Measurements from ENCODE around the gene SOS1. TPM values are rescaled to one million over a fixed set of nuclear protein-coding genes. Genes with fewer than 3 reads are reported as not detected.

SOS1 gene
- total and polyA plus RNA-seq, 2 of the 13 experiments (the other 11 are each of a cell fraction or from before 2014, with no cell fraction given) = 20.8 to 60.4 TPM

DNA sequence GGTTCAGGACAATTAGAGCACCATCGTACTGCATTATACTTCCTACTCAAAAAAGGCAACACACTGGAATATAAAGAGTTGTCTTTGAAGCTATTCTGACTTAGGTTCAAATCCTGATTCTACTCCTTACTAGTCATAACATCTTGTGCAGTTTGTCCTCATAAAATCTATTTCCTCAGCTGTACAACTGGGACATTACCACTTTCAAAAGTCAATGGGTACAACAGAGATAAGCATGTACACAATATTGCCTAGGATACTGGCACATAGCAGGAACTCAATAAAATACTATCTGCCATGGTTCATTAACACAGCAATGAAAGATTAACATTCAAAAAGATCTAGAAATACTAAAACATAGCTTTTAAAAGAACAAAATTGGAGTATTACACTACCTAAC is 11.3 kb downstream of the SOS1 start:
- TF ChIP-seq SSRP1 (CRISPR knock-in tag; IDR thresholded peaks at IDR 0.05) (no peak), MED1 (CRISPR knock-in tag; IDR thresholded peaks at IDR 0.05) (no peak), SRY (CRISPR knock-in tag; IDR thresholded peaks at IDR 0.05) (no peak), ZNF446 (CRISPR knock-in tag; IDR thresholded peaks at IDR 0.05) (no peak)
- TF ChIP-seq, protein P1, sequence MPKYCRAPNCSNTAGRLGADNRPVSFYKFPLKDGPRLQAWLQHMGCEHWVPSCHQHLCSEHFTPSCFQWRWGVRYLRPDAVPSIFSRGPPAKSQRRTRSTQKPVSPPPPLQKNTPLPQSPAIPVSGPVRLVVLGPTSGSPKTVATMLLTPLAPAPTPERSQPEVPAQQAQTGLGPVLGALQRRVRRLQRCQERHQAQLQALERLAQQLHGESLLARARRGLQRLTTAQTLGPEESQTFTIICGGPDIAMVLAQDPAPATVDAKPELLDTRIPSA (CRISPR knock-in tag; IDR thresholded peaks at IDR 0.05; ENCODE audit: borderline replicate concordance) = no peak
- TF ChIP-seq, protein P2, sequence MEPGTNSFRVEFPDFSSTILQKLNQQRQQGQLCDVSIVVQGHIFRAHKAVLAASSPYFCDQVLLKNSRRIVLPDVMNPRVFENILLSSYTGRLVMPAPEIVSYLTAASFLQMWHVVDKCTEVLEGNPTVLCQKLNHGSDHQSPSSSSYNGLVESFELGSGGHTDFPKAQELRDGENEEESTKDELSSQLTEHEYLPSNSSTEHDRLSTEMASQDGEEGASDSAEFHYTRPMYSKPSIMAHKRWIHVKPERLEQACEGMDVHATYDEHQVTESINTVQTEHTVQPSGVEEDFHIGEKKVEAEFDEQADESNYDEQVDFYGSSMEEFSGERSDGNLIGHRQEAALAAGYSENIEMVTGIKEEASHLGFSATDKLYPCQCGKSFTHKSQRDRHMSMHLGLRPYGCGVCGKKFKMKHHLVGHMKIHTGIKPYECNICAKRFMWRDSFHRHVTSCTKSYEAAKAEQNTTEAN (CRISPR knock-in tag; conservative IDR thresholded peaks at IDR 0.05) = no peak
- FAIRE-seq (no peak), DNase-seq (ENCODE audit: low spot score) (no peak), ATAC-seq (no peak)
- in situ Hi-C loops (cut with HindIII; ENCODE audit: extremely low pct_ligation_motif_present, low pct_unique_long_range_greater_than_20kb) = no loop called here
- peaks cover 50% of the 10 kb centered on the region for H4K20me1 ChIP-seq (ENCODE audit: insufficient read depth, low read length)
- no TSS peak for BruUV-seq (replicated peaks)
- peaks cover 91% of the 10 kb centered on the region for H3K79me2 ChIP-seq (ENCODE audit: insufficient read depth, low read length)
- H3K4me3 ChIP-seq (replicated peaks in 1 of 3; ENCODE audit: insufficient read depth in 1 of 3, low read depth in 2 of 3, low read length in 3 of 3) = no peak overlapping the region
- H3K9ac ChIP-seq (ENCODE audit: insufficient read depth, low read depth, low read length) = no peak overlapping the region
- H2AFZ ChIP-seq (ENCODE audit: low read length) = no peak overlapping the region
- ChIA-PET CTCF (ENCODE audit: low intra/inter-chr PET ratio, low total read pairs) (no interaction called here), POLR2A (interaction anchor here (4.4 kb wide), 1 partner anchor 11 kb away, joined by 25 read pairs; the partner anchor contains the start of gene SOS1)
- WGBS (ENCODE audit: low lambda C conversion rate) = 92% methylated on average over 1 of the region's 1 CpG
- no peak overlapping the region for H3K4me2 ChIP-seq (ENCODE audit: low read depth, low read length)
- peaks cover 18% of the 10 kb centered on the region for H3K4me1 ChIP-seq (ENCODE audit: insufficient read depth, low read length)
- no peaks in the 10 kb centered on the region for H3K27me3 ChIP-seq (ENCODE audit: control insufficient read depth in 1 of 2, insufficient read depth in 2 of 2, low read length in 2 of 2)
- intact Hi-C loops (cut with micrococcal nuclease; ENCODE audit: unreplicated experiment) = no loop called here
- H3K27ac ChIP-seq (ENCODE audit: extremely low read length, insufficient read depth, low read length) = no peak overlapping the region
- H3K36me3 ChIP-seq (replicated peaks in 1 of 2; ENCODE audit: control insufficient read depth in 1 of 2, insufficient read depth in 2 of 2, low read length in 2 of 2) = peaks cover 8 to 39% of the 10 kb centered on the region in 2 experiments
- no peaks in the 10 kb centered on the region for H3K9me3 ChIP-seq (ENCODE audit: low read length)

DNA sequence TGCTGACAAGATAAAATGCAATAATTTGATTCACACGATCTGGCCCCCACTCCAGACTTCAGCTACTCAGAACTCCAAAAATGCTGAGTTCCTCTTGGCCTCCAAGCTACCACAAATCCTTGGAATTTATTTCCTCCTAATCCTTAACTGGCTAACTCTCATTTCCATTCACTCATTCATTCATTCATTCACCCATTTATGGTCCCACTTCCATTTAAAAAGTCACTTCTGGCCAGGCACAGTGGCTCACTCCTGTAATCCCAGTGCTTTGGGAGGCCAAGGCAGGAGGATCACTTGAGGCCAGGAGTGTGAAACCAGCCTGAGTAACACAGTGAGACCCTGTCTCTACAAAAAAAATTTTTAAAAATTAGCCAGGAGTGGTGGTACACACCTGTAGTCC is 12.5 kb downstream of the SOS1 start:
- no TSS peak for BruUV-seq (replicated peaks)
- peaks cover 7 to 37% of the 10 kb centered on the region in 2 experiments for H3K36me3 ChIP-seq (replicated peaks in 1 of 2; ENCODE audit: control insufficient read depth in 1 of 2, insufficient read depth in 2 of 2, low read length in 2 of 2)
- H4K20me1 ChIP-seq (ENCODE audit: insufficient read depth, low read length) = peaks cover 51% of the 10 kb centered on the region
- H3K27me3 ChIP-seq (ENCODE audit: control insufficient read depth in 1 of 2, insufficient read depth in 2 of 2, low read length in 2 of 2) = no peaks in the 10 kb centered on the region
- H3K4me1 ChIP-seq (ENCODE audit: insufficient read depth, low read length) = peaks cover 18% of the 10 kb centered on the region
- CTCF ChIA-PET (ENCODE audit: low intra/inter-chr PET ratio, low total read pairs) = no interaction called here
- H3K27ac ChIP-seq (ENCODE audit: extremely low read length, insufficient read depth, low read length) = no peak overlapping the region
- H3K4me3 ChIP-seq (replicated peaks in 1 of 3; ENCODE audit: insufficient read depth in 1 of 3, low read depth in 2 of 3, low read length in 3 of 3) = no peak overlapping the region
- no peak overlapping the region for H3K9ac ChIP-seq (ENCODE audit: insufficient read depth, low read depth, low read length)
- no peak for DNase-seq (ENCODE audit: low spot score)
- intact Hi-C loops (cut with micrococcal nuclease; ENCODE audit: unreplicated experiment) (no loop called here), in situ Hi-C loops (cut with HindIII; ENCODE audit: extremely low pct_ligation_motif_present, low pct_unique_long_range_greater_than_20kb) (no loop called here)
- H3K9me3 ChIP-seq (ENCODE audit: low read length) = no peaks in the 10 kb centered on the region
- no peak overlapping the region for H3K4me2 ChIP-seq (ENCODE audit: low read depth, low read length)
- TF ChIP-seq ETV6 (CRISPR knock-in tag; conservative IDR thresholded peaks at IDR 0.05) = no peak
- TF ChIP-seq JDP2 (CRISPR knock-in tag; IDR thresholded peaks at IDR 0.05; ENCODE audit: borderline replicate concordance) = no peak
- TF ChIP-seq, protein P3, sequence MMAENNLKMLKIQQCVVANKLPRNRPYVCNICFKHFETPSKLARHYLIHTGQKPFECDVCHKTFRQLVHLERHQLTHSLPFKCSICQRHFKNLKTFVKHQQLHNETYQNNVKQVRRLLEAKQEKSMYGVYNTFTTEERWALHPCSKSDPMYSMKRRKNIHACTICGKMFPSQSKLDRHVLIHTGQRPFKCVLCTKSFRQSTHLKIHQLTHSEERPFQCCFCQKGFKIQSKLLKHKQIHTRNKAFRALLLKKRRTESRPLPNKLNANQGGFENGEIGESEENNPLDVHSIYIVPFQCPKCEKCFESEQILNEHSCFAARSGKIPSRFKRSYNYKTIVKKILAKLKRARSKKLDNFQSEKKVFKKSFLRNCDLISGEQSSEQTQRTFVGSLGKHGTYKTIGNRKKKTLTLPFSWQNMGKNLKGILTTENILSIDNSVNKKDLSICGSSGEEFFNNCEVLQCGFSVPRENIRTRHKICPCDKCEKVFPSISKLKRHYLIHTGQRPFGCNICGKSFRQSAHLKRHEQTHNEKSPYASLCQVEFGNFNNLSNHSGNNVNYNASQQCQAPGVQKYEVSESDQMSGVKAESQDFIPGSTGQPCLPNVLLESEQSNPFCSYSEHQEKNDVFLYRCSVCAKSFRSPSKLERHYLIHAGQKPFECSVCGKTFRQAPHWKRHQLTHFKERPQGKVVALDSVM (CRISPR knock-in tag; IDR thresholded peaks at IDR 0.05) = peak; percentile 68; the same call in 1 of the 2 replicates
- peak; percentile 52; the same call in 1 of the 2 replicates for TF ChIP-seq ZNF24 (IDR thresholded peaks at IDR 0.05)
- 0 out of 2 replicates have a peak, but pooled peaks have one; percentile 44 for TF ChIP-seq SNAI1 (CRISPR knock-in tag; IDR thresholded peaks at IDR 0.05; ENCODE audit: borderline replicate concordance)
- no peak for ATAC-seq
- no peak overlapping the region for H2AFZ ChIP-seq (ENCODE audit: low read length)
- WGBS (ENCODE audit: low lambda C conversion rate) = 86% methylated on average over 1 of the region's 1 CpG
- POLR2A ChIA-PET = interaction anchor here (4.4 kb wide), 1 partner anchor 12 kb away, joined by 25 read pairs; the partner anchor contains the start of gene SOS1
- FAIRE-seq = no peak
- peaks cover 92% of the 10 kb centered on the region for H3K79me2 ChIP-seq (ENCODE audit: insufficient read depth, low read length)

Measured in HepG2 (cell line).